PC-9 (cell line): Measurements from ENCODE around the gene PMPCA. TPM values are rescaled to one million over a fixed set of nuclear protein-coding genes. Genes with fewer than 3 reads are reported as not detected.

Source experiments
- BruUV-seq: library from RNA; stranded (reverse); fragments of 400-500 nt; replicated peaks from 2 replicates; lab custom pipeline; 2021; lab: Mats Ljungman, UMichigan
- CTCF ChIA-PET: fragments of 300-600 bp; sonication (Branson Sonifier 250); formaldehyde crosslinking; loops from one replicate; lab custom pipeline; 2022; ENCODE audit warnings: antibody characterized with exemption; lab: Charles Lee
- POLR2A ChIA-PET: fragments of 300-600 bp; sonication (Branson Sonifier 250); formaldehyde crosslinking; loops from one replicate; lab custom pipeline; 2022; ENCODE audit warnings: antibody characterized with exemption; ENCODE audit not compliant: unreplicated experiment; lab: Charles Lee
- DNase-seq, 2 experiments: peaks; one replicate each; pipeline versions ENCODE4 v3.0.0 to v3.0.0-alpha.2; 2015 to 2022; ENCODE audit warnings: mixed read lengths in 1 of 2
- H2AFZ ChIP-seq: fragments of 200-600 bp; sonication (generic); 2 replicates; pipeline ENCODE4 v1.8.1; 2017; ENCODE audit warnings: antibody characterized with exemption
- H3F3A ChIP-seq: fragments of 200-600 bp; sonication (generic); 2 replicates; pipeline ENCODE4 v1.8.1; 2017; ENCODE audit warnings: antibody characterized with exemption, mild to moderate bottlenecking, low read depth; ENCODE audit not compliant: insufficient read depth
- H3K27ac ChIP-seq: fragments of 200-600 bp; sonication (generic); 2 replicates; pipeline ENCODE4 v1.6.1; 2016; ENCODE audit warnings: mixed run types
- H3K27me3 ChIP-seq: fragments of 200-600 bp; sonication (generic); 2 replicates; pipeline ENCODE4 v1.6.1; 2016; ENCODE audit warnings: low read depth, mixed run types; ENCODE audit not compliant: insufficient read depth
- H3K36me3 ChIP-seq: fragments of 200-600 bp; sonication (generic); 2 replicates; pipeline ENCODE4 v1.6.1; 2016; ENCODE audit warnings: low read depth, mixed run types
- H3K4me1 ChIP-seq: fragments of 200-600 bp; sonication (generic); replicated peaks from 2 replicates; pipeline ENCODE4 v1.6.1; 2016; ENCODE audit warnings: mixed run types; ENCODE audit not compliant: insufficient read depth
- H3K4me2 ChIP-seq: fragments of 200-600 bp; sonication (generic); 2 replicates; pipeline ENCODE4 v1.6.1; 2017; ENCODE audit warnings: mixed run types
- H3K4me3 ChIP-seq: fragments of 200-600 bp; sonication (generic); 2 replicates; pipeline ENCODE4 v1.6.1; 2016; ENCODE audit warnings: mixed run types
- H3K79me2 ChIP-seq: fragments of 200-600 bp; sonication (generic); 2 replicates; pipeline ENCODE4 v1.6.1; 2017; ENCODE audit warnings: low read depth, mixed run types
- H3K9me2 ChIP-seq: fragments of 200-600 bp; sonication (generic); 2 replicates; pipeline ENCODE4 v1.8.1; 2017; ENCODE audit warnings: mild to moderate bottlenecking; ENCODE audit not compliant: insufficient read depth
- H3K9me3 ChIP-seq: fragments of 200-600 bp; sonication (generic); 2 replicates; pipeline ENCODE4 v1.8.1; 2016; ENCODE audit warnings: low read depth; ENCODE audit not compliant: insufficient read depth
- H4K20me1 ChIP-seq: fragments of 200-600 bp; sonication (generic); 2 replicates; pipeline ENCODE4 v1.8.1; 2017; ENCODE audit not compliant: insufficient read depth
- CTCF ChIP-seq: fragments of 200-600 bp; sonication (generic); conservative IDR thresholded peaks from 2 replicates; pipeline ENCODE4 v1.6.1; 2017; ENCODE audit warnings: mixed run types, antibody characterized with exemption, mild to moderate bottlenecking, moderate library complexity
- EZH2 ChIP-seq: fragments of 200-600 bp; sonication (generic); IDR thresholded peaks from 2 replicates; pipeline ENCODE4 v1.8.0; 2017; ENCODE audit warnings: antibody characterized with exemption, low read depth
- intact Hi-C: fragments of 100-400 bp; cut with micrococcal nuclease; formaldehyde crosslinking; loops from one replicate; pipeline ENCODE4 v1.10.0; 2022; ENCODE audit not compliant: unreplicated experiment
- total RNA-seq: library from RNA; stranded (reverse); gene quantifications from 2 replicates; pipeline ENCODE4 v1.2.3, GENCODE V29; 2021

Gene PMPCA
- total RNA-seq, 1 experiment from 2014 or later, result 78.1 TPM

- Histone ChIP-seq H3K27me3 (no peaks in the 10 kb centered on the region), H3K36me3 (no peaks in the 10 kb centered on the region), H3K9me2 (no peaks in the 10 kb centered on the region), H3K4me1 (peaks cover 25% of the 10 kb centered on the region), H3F3A (peaks cover 11% of the 10 kb centered on the region; the same call in 1 of the 2 replicates), H3K27ac (peak overlapping the region; percentile 35; the same call in 1 of the 2 replicates), H4K20me1 (no peaks in the 10 kb centered on the region), H2AFZ (no peak overlapping the region), H3K79me2 (no peaks in the 10 kb centered on the region), H3K4me3 (peak overlapping the region; percentile 38; the same call in 1 of the 2 replicates), H3K9me3 (no peaks in the 10 kb centered on the region), H3K4me2 (peak overlapping the region; percentile 78)
- TF ChIP-seq EZH2 (no peak), CTCF (no peak)
- no peak for DNase-seq
- ChIA-PET CTCF (interaction anchor here (0.5 to 1.4 kb wide), 4 partner anchors 9 to 233 kb away, joined by 4 to 5 read pairs (median 5); no protein-coding TSS in a partner anchor), POLR2A (interaction anchor here (0.7 kb wide), 1 partner anchor 29 kb away, joined by 3 read pairs; no protein-coding TSS in a partner anchor)
- intact Hi-C loops, result loop anchor here (2.0 to 5.0 kb wide), 2 partner anchors 33 to 60 kb away; no protein-coding TSS in a partner anchor
- no TSS peak for BruUV-seq
Observed at GRCh38 chr9:136372006-136372405, 38.5 kb upstream of the PMPCA start.

DNA sequence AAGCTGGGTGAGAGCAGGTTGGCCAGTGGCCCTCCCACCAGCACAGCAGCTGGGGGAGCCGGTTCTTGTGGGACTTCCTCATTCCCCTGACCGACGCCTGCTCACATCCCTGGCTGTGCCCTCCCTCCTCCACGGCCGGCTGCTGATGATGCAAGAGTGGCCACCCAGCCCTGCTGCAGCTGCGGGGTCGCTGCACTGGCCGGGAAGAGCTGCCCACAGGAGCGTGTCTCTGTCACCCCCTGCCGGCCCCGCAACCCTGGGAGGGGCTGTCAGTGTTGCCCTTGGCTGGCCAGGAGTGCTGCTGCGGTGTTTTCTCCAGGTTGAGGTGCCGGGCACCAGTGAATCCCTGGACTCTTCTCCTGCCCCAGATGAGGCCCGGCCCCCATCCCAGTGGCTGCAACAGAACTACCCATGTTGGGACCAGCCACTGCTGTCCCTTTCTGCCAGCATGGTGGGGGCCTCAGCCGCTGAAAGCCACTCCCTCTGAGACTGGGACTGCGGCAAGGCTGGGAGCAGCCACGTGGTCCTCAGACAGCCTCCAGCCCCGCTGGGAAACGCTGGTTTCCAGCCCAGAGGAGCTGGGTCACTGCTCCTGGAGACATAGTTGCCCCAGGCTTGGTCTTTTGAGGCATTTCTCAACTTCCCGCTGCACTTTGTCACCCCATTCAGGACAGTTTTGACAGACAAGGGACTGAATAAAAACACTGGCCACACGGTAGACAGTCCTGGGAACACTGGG is 37.7 kb upstream of the PMPCA start:
- Histone ChIP-seq H3K4me1 (peaks cover 25% of the 10 kb centered on the region), H3K27ac (peak overlapping the region; percentile 81), H2AFZ (no peak overlapping the region; the same call in 1 of the 2 replicates), H3K4me2 (peak overlapping the region; percentile 78), H3K9me2 (no peaks in the 10 kb centered on the region), H3F3A (peaks cover 11% of the 10 kb centered on the region; the same call in 1 of the 2 replicates), H3K79me2 (no peaks in the 10 kb centered on the region), H3K36me3 (no peaks in the 10 kb centered on the region), H4K20me1 (no peaks in the 10 kb centered on the region), H3K27me3 (no peaks in the 10 kb centered on the region), H3K9me3 (no peaks in the 10 kb centered on the region), H3K4me3 (peak overlapping the region; percentile 38; the same call in 1 of the 2 replicates)
- ChIA-PET CTCF (interaction anchor here (0.6 to 1.4 kb wide), 3 partner anchors 10 to 108 kb away, joined by 4 to 5 read pairs (median 5); no protein-coding TSS in a partner anchor), POLR2A (interaction anchor here (0.6 to 0.7 kb wide), 3 partner anchors 28 to 99 kb away, joined by 3 to 7 read pairs (median 3); no protein-coding TSS in a partner anchor)
- no TSS peak for BruUV-seq
- intact Hi-C loops, result loop anchor here (2.0 to 5.0 kb wide), 2 partner anchors 34 to 60 kb away; no protein-coding TSS in a partner anchor
- no peak for TF ChIP-seq EZH2
- TF ChIP-seq CTCF, result peak; percentile 36
- peak; percentile 89 to 91 for DNase-seq
